Measurements from ENCODE around the gene MAP3K2. TPM values are rescaled to one million over a fixed set of nuclear protein-coding genes. Genes with fewer than 3 reads are reported as not detected.
"Not testable (repeated sequence)": the region's sequence is repeated elsewhere in the genome, so short reads cannot be mapped to it uniquely, and the experiment has no call there.

MAP3K2 gene
- polyA plus RNA-seq, 3 donors, result 24.7 to 30.9 (median 29.4) TPM

- DNase-seq, result not testable (repeated sequence)
These were observed 21.9 kb upstream of the MAP3K2 start for GRCh38 chr2:127409716-127410115.

DNA sequence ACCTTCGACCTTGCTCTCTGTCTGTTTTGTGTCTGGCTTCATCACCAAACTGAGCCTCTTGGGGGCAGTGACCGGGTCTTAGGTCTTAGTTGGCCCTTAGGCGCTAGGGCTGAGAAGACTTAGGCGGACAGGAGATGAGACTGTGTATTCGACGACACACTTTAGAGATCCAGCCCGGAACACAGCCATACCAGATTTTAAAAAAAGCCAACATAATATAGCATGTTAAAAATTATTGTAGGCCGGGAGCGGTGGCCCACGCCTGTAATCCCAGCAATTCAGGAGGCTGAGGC lies 21.0 kb upstream of the MAP3K2 start:
- DNase-seq, result no peak

GRCh38 chr2:127408004-127408806 lies 20.4 kb upstream of the MAP3K2 start:
- peak; percentile 86 for DNase-seq

- no peak for DNase-seq
These were observed 19.9 kb upstream of the MAP3K2 start for GRCh38 chr2:127407661-127408003.

DNA sequence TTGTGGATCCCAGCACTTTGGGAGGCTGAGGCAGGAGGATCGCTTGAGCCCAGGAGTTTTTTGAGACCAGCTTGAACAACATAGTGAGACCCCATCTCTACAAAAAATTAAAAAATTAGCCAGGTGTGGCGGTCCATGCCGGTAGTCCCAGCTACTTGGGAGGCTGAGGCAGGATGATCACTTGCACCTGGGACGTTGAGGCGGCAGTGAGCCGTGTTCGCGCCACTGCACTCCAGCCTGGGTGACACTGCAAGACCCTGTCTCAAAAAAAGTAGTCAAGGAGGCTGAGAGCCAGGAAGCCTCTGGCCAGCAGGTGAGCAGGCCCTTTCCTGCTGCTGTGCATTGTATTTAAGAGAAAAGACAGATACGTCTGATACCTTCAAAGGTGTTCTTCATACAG lies 19.3 kb upstream of the MAP3K2 start:
- DNase-seq, result no peak

DNA sequence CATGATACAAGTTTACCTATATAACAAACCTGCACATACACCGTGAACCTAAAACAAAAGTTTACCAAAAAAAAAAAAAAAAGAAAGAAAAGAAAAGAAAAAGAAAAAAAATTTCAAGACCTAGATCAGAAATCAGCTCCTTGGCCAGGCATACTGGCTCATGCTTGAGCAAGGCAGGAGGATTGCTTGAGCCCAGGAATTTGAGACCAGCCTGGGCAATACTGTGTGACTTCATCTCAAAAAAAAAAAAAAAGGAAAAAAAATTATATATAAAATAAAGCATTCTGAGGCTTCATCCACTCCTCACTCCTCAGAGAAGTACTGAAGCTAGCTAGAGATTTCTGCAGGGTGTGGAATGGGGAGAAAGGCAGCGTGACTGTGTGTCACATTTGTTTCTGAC lies 18.7 kb upstream of the MAP3K2 start:
- DNase-seq, result no peak

- DNase-seq, result no peak
These were observed 17.5 kb upstream of the MAP3K2 start for GRCh38 chr2:127405255-127405610.

DNA sequence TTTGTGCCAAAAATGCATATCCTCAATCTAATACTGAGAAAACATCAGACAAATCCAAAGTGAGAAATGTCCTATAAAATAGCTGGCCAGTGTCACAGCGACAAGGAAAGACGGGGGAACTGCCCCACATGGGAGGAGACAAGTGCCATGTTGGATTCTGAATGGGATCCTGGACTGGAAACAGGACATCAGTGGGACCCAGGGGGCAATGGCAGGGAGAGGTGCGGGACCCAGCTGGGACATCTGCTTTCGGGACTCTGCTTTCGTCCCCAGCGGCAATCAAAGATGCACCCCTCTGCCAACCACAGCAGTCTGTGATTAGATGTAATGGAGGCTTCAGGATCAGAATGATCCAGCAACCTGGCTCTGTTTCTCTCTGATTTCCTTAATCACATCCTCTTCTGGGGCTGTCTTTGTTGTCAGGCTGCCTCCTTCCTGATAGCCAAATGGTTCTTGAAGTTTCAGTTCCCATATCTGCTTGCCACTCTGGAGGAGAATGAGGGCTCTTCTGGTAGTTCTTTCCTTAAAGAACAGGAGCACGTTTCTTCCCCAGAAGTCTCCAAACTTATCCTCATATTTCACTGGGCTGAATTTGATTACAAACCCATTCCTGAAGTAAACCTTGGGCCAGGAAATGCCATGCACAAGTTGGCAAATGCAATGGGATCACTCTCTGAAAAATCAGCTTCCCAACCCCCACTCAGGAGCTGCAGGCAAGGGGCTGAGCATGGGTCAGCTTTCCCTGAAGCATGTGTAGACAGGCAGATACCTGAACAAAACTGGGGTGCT lies 16.9 kb upstream of the MAP3K2 start:
- no peak for DNase-seq

DNA sequence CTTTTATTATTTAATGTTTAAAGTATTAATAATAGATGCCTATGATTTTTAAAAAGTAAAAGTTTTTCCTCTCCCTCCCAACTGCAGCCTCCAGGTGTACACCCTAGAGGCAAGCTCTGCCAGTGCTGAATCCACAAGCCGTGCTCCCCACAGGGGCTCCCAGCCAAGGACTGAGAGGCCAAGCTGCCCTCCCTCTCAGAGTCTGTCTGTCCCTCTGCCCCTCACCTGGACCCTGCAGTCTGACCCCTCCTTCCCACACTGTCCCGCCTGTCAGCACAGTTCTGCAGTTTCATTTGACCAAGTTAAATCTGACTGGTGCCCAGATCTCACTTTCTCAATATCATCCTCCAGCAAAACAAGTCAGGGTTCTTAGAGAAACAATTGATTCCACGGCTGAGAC lies 15.7 kb upstream of the MAP3K2 start:
- DNase-seq, result no peak

GRCh38 chr2:127401757-127402695 lies 14.3 kb upstream of the MAP3K2 start:
- DNase-seq, result no peak

- DNase-seq, result no peak
These were observed 13.4 kb upstream of the MAP3K2 start for GRCh38 chr2:127400897-127401756.

GRCh38 chr2:127400533-127400896 lies 12.7 kb upstream of the MAP3K2 start:
- no peak for DNase-seq

DNA sequence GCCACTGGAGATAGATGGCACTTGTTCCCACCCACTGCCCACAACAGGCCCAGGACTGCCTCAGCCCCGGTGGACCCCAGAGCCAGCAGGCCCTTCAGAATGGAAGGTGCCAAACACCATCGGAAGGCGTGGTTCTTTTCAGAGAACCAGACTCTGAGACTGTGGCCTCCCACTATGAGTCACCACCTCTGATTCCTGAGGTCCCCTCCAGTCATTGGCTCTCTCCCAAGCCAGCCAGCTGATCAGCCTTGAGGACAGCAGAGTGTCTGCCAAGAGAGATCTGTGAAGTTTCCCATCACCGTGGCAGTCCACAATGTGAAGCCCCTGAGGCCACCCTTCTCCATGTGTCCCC lies 10.4 kb upstream of the MAP3K2 start:
- DNase-seq, result no peak

DNA sequence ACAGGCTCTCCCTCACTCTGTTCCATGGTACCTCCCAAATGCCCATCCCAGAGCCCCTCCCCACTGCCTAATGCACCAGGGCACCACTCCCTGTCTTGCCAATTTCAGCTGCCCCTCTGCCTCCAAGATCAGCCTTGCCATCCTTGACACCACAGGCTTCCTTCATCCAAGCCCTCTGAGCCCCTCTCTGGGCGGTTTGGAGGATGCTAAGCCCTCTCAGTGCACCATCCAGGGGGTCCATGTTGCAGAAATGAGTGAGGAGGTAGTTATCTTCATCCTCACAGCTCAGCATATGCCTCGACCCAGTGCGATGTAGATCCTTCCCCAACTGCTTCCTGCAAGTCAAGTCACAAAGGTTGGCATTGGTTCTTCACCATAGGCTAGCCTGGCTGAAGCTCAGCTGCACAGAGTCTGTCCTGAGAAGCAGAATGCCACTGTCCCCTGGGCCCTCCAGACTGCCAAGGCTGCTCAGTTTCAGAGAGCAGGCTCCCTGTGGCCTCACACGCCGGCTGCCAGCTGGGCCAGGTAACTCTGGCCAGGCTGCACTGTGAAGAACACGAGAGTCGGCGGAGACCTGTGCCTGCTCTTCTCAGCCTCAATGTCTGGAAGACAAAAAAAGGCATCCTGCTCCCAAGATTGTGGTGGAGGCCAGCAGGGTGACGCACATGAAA lies 9.9 kb upstream of the MAP3K2 start:
- no peak for DNase-seq

- no peak for DNase-seq
These were observed 6.7 kb upstream of the MAP3K2 start for GRCh38 chr2:127394492-127394891.

DNA sequence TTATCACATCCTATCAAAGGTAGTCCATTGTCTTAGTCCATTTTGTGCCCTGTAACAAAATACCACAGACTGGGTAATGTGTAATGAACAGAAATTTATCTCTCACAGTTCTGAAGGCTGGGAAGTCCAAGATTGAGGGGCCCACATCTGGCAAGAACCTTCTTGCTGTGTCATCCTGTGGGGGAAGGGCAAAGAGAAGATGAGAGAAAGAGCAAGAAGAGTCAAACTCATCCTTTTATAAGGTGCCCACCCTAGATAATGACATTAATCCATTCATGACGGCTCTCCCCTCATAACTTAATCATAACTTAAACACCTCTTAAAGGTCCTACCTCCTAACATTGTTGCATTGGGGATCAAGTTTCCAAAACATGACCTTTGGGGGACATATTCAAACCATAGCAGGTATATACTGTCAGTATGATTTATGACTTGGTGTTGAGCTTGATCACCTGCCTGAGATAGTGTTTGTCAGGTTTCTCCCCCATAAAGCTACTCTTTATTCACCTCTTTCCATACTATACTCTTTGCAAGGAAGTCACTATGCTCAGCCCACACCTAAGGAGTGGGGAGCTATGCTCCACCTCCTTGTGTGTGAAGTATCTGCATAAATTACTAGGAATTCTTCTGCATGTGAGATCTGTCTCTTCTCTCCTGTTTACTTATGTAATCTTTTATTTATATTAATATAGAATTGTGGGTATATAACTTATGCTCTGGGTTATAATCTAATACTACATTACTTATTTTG lies 5.2 kb upstream of the MAP3K2 start:
- DNase-seq, result no peak

- DNase-seq, result no peak
These were observed 4.5 kb upstream of the MAP3K2 start for GRCh38 chr2:127392133-127392827.

DNA sequence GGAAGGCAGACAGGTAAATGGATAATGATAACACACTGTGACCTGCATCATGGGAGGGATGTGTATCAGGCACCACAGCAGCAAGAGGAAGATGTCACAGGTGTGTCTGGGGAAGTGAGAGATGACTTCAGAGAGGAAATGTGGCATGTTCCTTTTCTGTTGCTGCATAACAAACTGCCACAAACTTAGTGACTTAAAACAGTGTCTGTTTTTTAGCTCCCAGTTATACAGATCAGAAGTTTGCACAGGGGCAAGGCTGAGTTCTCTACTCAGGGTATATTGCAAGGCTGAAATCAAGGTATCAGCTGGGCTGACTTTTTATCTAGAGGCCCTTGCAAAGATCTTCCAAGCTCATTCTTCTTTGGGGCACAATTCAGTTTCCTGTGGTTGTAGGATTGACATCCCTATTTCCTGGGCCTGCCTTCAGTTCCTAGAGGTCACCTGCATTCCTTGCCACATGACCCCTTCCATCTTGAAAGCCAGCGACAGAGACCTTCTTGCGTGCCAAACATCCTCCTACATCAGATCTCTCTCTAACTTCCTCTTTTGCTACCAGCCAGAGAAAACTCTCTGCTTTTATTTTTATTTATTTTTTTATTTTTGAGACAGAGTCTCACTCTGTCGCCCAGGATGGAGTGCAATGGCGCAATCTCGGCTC lies 2.1 kb upstream of the MAP3K2 start:
- no peak for DNase-seq

All from renal pelvis (tissue), 4 donors.